GM06990 (cell line): Measurements from ENCODE around the gene LRWD1.

ENCODE experiments used
- DNase-seq: peaks from one replicate; pipeline ENCODE4 v3.0.0-alpha.2; 2011; ENCODE audit not compliant: insufficient read length; ENCODE audit errors: extremely low read depth
- H3K27me3 ChIP-seq: replicated peaks from 2 replicates; pipeline ENCODE4 v1.6.0; 2011; ENCODE audit warnings: low read length; ENCODE audit not compliant: control insufficient read depth, insufficient read depth
- H3K36me3 ChIP-seq: 2 replicates; pipeline ENCODE4 v1.5.1; 2011; ENCODE audit warnings: low read length; ENCODE audit not compliant: control insufficient read depth, insufficient read depth
- H3K4me3 ChIP-seq: replicated peaks from 2 replicates; pipeline ENCODE4 v1.5.1; 2011; ENCODE audit warnings: low read depth, mild to moderate bottlenecking, control low read depth, low read length
- TF ChIP-seq, protein P1 (sequence below): IDR thresholded peaks from 2 replicates; pipeline ENCODE4 v1.5.1; 2011; ENCODE audit warnings: low read length, control low read depth, mild to moderate bottlenecking, inconsistent platforms; ENCODE audit not compliant: insufficient read depth, poor library complexity, severe bottlenecking

The LRWD1 gene

DNA sequence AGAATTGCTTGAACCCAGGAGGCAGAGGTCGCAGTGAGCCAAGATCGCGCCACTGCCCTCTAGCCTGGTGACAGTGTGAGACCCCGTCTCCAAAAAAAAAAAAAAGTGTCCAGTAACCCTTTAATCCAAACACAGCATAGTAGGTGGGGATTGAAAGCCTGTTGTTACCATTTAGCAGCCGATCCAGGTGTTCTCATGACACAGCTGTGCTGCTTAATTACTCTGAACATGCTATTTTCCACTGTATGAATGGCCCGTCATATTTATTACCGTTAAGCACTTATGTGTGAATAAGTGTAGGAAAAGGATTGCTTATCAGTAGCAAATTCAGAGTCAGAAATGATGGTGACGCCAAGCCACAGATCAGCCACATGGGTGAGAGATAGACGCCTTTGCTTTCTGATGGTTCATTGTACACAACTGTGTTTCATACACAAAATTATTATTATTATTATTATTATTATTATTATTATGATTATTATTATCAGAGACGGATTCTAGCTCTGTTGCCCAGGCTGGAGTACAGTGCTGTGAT lies 43.0 kb upstream of the LRWD1 start:
- H3K36me3 ChIP-seq, result peaks cover 5% of the 10 kb centered on the region
- H3K27me3 ChIP-seq, result no peaks in the 10 kb centered on the region
- no peak overlapping the region for H3K4me3 ChIP-seq
- TF ChIP-seq, protein P1, sequence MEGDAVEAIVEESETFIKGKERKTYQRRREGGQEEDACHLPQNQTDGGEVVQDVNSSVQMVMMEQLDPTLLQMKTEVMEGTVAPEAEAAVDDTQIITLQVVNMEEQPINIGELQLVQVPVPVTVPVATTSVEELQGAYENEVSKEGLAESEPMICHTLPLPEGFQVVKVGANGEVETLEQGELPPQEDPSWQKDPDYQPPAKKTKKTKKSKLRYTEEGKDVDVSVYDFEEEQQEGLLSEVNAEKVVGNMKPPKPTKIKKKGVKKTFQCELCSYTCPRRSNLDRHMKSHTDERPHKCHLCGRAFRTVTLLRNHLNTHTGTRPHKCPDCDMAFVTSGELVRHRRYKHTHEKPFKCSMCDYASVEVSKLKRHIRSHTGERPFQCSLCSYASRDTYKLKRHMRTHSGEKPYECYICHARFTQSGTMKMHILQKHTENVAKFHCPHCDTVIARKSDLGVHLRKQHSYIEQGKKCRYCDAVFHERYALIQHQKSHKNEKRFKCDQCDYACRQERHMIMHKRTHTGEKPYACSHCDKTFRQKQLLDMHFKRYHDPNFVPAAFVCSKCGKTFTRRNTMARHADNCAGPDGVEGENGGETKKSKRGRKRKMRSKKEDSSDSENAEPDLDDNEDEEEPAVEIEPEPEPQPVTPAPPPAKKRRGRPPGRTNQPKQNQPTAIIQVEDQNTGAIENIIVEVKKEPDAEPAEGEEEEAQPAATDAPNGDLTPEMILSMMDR, result no peak
- DNase-seq, result no peak

DNA sequence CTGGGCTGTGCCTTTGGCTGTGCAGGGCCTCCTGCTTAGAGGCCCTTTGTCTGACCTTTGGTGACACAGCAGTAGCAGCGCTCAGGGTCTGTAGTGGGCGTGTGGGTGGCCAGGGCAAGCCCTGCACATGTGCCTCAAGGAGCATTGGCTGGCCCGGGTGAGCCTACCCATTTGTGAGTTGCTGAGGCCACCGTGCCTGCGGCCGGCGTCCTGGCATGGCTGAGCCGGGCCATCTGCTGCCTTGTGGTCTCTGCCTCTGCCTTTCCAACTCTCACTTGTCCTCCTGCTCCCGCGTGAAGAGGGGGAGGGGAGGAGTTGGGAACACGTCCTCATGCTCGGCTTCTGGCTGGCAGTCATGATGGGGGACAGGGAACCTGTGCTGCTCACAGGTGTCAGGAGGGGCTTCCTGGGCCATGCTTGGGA lies 40.6 kb upstream of the LRWD1 start:
- H3K27me3 ChIP-seq, result no peaks in the 10 kb centered on the region
- no peak overlapping the region for H3K4me3 ChIP-seq
- no peak for DNase-seq
- H3K36me3 ChIP-seq, result peaks cover 5% of the 10 kb centered on the region
- TF ChIP-seq, protein P1, result no peak

DNA sequence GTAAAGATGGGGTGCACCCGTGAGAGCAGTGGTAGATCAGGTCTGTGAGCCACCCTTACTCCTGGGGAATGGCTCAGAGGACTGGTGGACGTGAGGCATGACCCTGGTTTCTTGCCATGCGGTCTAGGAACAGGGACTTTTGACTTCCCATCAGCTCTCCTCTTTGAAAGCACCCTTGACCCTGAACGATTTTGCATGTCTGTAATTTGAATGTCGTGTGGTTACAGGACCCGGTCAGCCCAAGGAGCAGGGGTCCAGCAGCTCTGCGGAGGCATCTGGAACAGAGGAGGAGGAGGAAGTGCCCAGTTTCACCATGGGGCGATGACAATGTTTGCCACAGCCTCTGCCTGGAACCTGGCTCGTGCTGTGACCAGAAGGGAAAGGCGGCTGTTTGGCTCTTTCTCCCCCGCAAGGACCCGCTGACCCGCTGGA lies 40.0 kb upstream of the LRWD1 start:
- DNase-seq, result peak; percentile 60
- Histone ChIP-seq H3K4me3 (peak overlapping the region; percentile 44; the same call in 1 of the 2 replicates), H3K27me3 (no peaks in the 10 kb centered on the region), H3K36me3 (peaks cover 5% of the 10 kb centered on the region)
- TF ChIP-seq, protein P1, result no peak

DNA sequence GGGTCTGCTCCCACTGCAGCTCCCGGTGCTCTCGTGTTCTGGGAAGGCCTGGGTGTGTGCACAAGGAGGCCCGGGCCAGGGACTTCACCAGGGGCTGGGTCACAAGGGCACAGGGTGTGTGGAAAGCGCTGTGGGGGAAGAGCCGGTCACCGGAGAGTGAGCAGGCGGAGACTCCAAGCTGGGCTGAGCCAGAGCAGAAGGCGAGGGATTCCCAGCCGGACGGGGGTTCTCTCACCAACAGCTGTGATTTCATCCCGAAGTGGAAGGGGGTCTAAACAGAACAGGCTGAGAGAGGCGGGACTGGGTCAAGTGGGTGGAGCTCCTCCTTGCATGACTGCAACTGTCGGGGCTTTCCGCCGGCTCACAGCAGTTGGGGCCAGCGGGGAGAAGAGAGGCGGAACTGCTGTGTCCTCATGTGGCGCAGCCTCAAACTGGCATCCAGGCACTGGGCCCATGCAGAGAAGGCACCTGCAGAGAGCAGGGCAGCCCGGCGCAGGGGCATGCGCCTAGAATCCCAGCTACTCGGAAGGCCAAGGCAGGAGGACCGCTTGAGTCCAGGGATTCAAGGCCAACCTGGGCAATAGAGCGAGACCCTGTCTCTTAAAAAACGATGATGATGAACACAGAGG lies 39.0 kb upstream of the LRWD1 start:
- H3K27me3 ChIP-seq, result no peaks in the 10 kb centered on the region
- TF ChIP-seq, protein P1, result no peak
- peak; percentile 90 for DNase-seq
- H3K4me3 ChIP-seq, result peak overlapping the region; percentile 44
- peaks cover 3% of the 10 kb centered on the region for H3K36me3 ChIP-seq

DNA sequence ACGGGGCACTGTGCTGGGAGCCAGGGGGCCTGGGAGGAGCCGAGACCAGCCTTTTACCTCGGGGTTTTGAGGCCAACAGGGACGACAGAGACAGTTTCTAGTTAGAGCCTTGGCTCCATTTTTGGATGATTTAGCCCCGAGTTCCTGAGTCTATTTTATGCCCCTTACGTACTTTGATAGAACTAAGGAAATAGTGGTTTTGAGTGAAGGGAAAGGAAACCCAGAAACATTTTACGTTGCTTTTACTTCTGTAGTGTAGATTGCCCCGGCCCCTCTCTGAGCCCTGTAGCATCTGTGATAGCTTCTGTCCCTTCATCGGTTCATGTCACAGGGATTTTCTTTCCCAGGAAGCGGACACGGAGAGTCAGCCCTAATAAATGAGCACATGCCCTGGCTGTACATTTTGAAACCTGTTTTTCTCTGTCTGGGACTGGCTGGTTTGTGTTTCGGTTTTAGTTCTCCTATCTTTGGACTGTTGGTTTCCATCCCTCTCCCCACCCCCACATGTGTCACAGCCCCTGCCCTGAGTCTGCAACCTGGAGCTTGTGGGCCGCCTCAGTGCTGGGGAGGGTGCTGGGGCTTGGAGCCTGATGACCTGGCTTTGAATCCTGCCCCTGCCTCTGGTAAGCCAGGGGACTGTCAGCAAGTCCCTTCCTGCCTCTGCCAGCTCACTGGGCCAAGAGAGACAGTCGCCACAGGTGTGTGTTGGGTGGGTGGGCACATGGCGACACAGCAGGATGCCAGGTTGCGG lies 38.3 kb upstream of the LRWD1 start:
- Histone ChIP-seq H3K4me3 (peak overlapping the region; percentile 52), H3K27me3 (no peaks in the 10 kb centered on the region), H3K36me3 (peaks cover 3% of the 10 kb centered on the region)
- TF ChIP-seq, protein P1, result no peak
- DNase-seq, result peak; percentile 80
